Measurements from ENCODE around the gene CNTNAP2.

GRCh38 chr7:148265896-148266295 lies 2149.3 kb downstream of the CNTNAP2 start:
- TF ChIP-seq CTCF (IDR thresholded peaks at IDR 0.05) (no peak), POLR2A (IDR thresholded peaks at IDR 0.05) (no peak)

All from testis (tissue), 2 donors.